UCSD-AML1 (cell line): ENCODE measurements around the gene TIAM2.

Experiments
- DNase-seq: peaks from one replicate; lab custom pipeline; 2025; ENCODE audit not compliant: unreplicated experiment; lab: John Stamatoyannopoulos, UW

Gene TIAM2

DNA sequence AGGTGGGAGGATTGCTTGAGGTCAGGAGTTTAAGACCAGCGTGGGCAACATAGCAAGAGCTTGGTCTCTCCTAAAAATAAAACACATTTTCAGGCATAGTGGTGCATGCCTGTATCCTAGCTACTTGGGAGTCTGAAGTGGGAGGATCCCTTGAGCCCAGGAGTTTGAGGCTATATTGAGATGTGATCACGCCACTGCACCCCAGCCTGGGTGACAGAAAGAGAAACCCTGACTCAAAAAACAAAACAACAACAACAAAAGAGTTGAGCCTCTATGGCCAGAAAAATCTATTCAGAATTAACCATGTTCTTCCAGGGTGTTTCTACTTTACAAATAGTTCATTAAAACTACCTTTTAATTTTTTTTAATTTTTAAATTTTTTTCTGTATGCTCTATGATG is 60.6 kb downstream of the TIAM2 start:
- no peak for DNase-seq

DNA sequence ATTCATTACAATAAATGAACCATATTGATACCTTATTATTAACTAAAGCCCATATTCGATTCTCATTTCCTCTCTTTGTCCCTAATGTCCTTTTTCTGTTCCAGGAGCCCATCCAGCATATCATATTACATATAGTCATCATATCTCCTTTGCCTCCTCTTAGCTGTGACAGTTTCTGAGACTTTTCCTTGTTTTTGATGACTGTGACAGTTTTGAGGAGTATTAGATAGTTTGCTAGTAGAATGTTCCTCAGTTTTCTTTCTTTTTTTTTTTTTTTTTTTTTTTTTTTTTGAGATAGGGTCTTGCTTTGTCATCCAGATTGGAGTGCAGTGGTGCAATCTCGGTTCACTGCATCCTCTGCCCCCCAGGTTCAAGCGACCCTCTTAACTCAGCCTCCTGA is 61.6 kb downstream of the TIAM2 start:
- no peak for DNase-seq

DNA sequence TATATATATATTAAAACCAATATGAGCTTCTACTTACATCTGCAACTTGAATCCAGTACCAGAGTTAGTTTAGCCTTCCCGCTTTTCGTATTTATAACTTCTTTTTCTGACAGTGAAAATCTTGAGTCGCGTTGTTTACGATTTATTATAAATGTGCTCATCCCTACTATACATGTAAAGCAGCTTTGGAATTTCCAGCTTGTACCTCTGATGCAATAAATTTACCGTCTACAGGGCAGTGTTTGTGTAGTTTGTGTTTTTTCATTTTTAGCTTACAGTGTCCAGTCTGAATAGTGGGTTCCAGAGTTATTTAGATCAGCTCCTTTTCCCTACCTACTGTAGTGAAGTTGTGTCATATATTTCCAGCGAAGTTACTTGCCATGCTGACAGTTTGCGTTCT is 66.3 kb downstream of the TIAM2 start:
- DNase-seq = no peak

DNA sequence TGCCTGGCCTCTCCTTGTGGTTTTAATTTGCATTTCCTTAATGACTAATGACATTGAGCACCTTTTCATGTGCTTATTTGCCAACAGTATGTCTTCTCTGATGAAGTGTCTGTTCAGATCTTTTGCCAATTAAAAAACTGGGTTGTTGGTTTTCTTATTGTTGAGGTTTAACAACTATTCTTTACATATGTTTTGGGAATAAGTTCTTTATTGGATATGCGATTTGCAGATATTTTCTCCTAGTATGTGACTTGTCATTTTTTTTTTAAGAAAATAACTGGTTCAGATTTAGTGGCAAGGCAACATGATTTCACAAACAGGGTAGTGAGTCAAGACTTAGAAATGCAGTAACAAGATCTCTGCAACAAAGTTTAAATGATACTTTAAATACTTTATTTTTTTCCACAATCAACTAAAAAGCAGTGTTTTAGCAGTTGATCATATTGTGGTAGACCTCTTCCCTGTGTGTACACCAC is 67.8 kb downstream of the TIAM2 start:
- DNase-seq = no peak

- no peak for DNase-seq
Observed at GRCh38 chr6:155064303-155064702, 69.2 kb downstream of the TIAM2 start.

DNA sequence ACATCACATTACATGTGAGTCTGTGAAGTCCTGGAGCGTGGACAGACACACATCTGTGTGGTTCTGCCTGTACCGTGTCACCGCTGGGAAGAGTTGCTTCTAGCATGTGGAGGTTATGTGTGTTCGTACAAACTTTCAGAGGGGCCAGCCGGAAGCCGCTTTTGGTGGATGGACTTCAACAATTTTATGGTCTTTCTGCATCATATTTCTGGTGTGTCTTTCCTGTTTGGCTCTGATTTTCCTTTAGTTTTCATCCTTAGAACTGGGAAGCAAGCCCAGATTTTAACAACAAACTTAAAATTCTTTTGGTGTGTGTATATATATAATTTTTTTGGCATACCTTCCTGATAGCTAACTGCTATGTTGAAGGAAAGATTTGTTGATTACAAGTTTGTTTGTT is 71.2 kb downstream of the TIAM2 start:
- no peak for DNase-seq

DNA sequence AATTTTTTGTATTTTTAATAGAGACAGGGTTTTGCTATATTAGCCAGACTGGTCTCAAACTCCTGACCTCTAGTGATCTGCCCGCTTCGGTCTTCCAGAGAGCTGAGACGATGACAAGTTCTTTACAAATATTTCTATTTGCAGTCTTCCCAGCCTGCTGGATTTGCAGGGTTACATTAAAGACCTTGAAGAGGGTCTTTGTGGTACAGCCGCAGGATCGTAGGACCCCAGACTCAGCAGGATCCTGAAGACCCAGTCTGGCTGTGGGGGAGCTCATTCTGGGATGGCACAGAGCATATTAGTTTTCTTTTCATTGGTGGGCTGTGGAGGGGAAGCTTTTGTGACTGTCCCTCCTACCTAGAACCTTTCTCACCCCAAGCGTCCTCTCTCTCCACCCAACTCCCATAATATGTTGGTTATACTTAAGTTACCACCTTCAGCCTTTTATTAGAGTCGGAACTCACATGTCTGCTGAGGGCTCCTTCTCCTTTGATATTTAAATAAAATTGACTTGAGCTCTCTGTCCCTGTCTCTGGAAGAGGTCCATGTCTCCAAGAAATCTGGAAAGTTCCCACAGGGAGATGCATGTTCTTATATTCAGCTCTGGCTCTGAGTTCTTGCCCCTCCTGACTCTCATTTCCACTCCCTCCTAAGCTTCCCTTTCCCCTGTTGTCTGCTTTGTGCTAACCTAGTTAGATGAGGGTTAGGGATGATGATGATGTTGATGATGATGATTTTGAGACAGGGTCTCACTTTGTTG is 72.0 kb downstream of the TIAM2 start:
- no peak for DNase-seq

- DNase-seq = no peak
Observed at GRCh38 chr6:155067956-155068615, 73.0 kb downstream of the TIAM2 start.

DNA sequence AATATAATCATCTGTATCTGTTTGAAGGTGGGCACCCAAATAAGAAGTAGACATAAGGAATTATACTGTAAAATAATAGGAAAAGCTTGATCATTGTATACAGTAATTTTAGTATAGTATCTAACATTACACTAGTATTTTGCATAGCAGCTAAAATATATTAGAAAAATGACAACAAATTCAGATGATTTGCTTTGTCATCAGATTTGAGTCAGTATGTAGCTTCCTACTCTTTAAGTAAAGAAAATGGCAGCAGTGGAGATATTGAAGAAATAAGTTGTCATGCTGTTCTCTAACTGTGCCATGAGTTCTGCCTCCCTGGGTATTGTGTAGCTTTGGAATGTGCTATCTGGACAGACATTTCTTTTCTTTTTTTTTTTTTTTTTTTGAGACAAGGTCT is 74.4 kb downstream of the TIAM2 start:
- no peak for DNase-seq

- DNase-seq = no peak
Observed at GRCh38 chr6:155075930-155076695, 81.0 kb downstream of the TIAM2 start.

DNA sequence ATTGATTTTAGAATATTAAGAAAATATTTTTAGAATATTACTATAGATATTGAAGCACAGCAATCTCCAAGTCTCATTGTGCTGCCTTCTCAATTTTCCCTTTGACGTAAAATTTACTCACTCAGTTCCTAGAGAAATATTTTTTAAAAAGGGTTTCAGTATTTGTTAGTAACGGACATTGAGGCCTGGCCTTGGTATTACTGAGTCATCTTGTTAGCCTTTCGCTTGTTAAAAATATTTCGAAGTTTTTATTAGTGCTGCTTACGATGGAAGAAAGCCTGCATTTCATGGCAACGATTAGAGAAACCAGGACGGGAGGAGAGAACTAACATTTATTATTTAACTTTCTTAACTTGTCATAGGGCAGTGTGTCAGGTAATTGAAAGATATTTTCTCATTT is 82.2 kb downstream of the TIAM2 start:
- no peak for DNase-seq

GRCh38 chr6:155077784-155078183 is 82.7 kb downstream of the TIAM2 start:
- no peak for DNase-seq

DNA sequence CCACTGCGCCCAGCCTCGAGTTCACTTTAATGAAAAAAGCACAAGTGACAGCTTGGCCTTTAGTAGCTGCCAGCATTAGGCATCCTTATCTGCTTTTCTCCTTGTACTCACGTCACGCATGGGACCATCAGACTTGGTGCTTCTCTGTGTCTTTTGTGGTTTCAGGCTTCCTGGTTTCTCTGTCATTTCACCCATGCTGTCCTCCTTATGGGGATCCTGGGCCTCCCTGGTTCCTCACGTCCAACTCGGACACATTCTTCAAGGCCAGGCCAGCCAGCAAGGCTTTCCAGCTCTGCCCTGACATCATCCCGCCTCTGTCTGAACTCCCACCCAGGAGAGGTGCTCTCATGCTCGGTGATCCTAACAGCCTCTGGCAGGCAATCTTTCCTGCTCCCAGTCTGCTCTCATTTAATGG is 83.2 kb downstream of the TIAM2 start:
- no peak for DNase-seq

DNA sequence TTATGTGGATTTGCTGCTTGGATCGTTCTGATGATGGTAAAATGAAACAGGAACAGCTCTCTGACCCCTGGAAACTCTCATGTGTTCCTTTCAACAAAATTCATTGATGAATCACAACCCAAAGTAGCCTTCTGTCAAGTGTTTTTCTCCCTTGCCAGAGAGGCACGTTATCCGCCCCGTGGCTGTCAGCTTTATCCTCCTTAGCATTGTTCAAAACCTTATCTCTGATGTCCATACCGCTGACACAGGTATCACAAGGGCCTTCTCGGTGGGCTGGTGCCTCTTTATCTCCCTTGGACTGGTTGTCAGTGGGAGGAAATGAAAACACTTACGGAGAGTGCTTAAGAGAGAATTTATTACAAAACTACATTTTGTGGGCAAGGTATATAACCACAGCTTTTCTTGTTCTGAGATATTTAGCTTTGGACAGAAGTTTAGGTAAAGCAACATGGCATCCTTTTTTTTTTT is 84.9 kb downstream of the TIAM2 start:
- DNase-seq = peak; percentile 10

DNA sequence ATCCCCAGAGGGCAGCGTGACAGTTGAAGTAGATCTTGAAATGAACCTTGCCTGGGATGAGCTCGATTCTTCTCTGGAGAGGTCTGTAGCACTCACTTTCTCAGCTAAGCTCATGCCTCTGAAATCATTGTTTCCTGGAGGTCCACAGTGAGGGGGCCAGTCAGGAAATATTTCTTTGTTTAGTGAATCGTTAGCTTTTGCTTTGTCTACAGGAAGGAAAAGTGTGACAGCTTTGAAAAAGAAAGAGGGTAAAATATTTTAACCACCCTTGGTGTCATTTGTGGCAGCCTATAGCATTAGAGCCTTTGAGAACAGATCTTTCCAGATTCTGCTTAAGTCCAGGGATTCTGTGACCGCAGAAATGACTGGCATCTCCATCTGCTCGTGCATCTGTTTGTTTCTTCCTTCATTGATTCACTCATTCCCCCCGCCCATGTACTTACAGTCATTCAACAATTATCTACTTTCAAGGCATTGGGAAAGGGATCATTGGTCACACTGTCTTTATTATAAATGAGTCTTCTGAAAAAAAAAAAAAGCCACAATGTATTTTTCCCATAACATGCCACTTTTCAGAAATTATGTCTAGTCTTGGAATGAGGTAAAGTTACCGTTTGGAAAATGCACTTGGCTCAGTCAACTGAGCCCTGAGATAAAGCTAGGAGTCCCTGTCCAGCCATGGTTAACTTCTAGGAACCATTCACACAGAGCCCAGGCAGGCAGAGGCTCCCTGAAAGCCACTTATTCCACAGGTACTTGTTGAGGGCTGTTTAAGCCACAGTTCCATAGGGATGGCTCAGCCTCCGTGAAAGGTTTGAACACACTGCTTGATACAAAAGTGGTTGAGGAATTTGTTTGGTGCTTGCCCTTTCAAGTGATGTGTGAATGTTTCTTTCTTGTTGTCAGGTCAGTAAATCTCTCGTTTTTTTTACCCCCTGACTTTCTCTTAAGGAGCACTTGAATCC is 86.0 kb downstream of the TIAM2 start:
- no peak for DNase-seq

DNA sequence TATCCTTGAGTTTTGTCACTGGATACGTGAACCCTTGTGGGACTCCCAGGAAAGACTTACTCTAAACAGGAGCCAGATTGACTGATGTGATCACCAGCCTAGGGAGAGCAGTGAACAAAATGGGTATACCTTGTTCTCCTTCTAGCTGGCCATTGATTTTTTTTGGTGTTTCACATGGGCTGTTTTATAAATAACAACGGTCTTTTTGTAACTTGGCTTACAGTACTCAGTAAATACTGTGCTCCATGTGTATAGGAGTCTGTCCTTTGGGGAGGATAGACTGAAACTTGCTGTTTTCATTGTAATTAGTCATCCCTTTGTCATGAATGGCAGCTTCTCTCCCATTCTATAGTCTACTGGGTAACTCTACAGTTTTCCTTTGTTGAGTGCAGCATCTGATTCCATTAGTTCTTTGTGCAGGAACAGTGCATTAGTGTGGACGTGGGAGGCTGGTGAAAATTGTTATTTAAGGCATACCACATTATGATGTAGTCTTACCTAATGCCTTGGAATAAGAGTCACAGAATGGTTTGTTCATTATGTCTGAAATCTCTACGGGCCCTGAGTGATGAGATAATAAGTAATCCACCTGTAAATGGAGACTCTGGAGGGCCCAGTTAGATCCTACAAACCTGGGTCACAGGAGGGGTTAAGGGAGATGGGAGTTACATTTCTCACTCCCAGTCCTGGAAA is 89.5 kb downstream of the TIAM2 start:
- DNase-seq = no peak

- no peak for DNase-seq
Observed at GRCh38 chr6:155085582-155086257, 90.6 kb downstream of the TIAM2 start.

DNA sequence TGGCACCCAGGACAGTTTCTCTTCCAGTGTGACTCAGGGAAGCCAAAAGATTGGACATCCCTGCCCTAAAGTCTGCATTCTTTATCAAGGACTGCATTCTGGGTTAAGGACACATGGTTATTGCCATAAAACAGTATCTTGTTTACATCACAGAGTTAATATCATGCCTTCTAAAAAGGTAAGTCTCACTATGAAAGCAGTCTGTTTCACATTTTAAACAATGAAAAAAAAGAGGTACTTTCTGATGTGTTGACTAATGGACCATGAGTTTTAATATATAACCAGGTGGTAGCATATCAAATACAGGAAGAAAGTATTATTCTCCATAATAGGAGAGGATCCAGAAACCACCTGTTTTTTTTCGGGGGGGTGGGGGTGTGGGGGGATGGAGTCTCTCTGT is 93.7 kb downstream of the TIAM2 start:
- no peak for DNase-seq

- DNase-seq = no peak
Observed at GRCh38 chr6:155089746-155090145, 94.6 kb downstream of the TIAM2 start.
